Stimulated activated CD8-positive, alpha-beta memory T cell treated with anti-CD3 and anti-CD28 coated beads, Interleukin-12 subunit alpha, Interleukin-12 subunit beta, amount 100 ng/mL, for 24 hours (primary cell): Measurements from ENCODE around the gene MAN2B2.
"Not testable (repeated sequence)": the region's sequence is repeated elsewhere in the genome, so short reads cannot be mapped to it uniquely, and the experiment has no call there.

ENCODE experiments used
- DNase-seq: peaks from one replicate; pipeline ENCODE4 v3.0.0-alpha.2; 2020; ENCODE audit errors: extremely low read depth

MAN2B2 gene

GRCh38 chr4:6672541-6673190 lies 97.7 kb downstream of the MAN2B2 start:
- not testable (repeated sequence) for DNase-seq
